ENCODE data around the gene NFE2L1. TPM values are rescaled to one million over a fixed set of nuclear protein-coding genes. Genes with fewer than 3 reads are reported as not detected.

NFE2L1 gene
- total RNA-seq, 1 experiment from 2014 or later = 161 TPM

- Histone ChIP-seq H3K79me2 (ENCODE audit: insufficient read depth, low read length) (peaks cover 26% of the 10 kb centered on the region; the same call in 1 of the 2 replicates), H3K4me1 (ENCODE audit: insufficient read depth, low read length) (no peaks in the 10 kb centered on the region), H3K23ac (ENCODE audit: insufficient read length, low read depth, low read length) (no peak within 1 kb of the TSS), H3K9ac (ENCODE audit: extremely low read depth, insufficient read length, low read length) (peak within 1 kb of the TSS; percentile 88), H4K5ac (ENCODE audit: insufficient read length, low read depth, low read length) (no peak within 1 kb of the TSS), H3K9me3 (ENCODE audit: control insufficient read depth, low read depth, low read length) (no peaks in the 10 kb centered on the region), H3K4ac (ENCODE audit: low read depth, low read length) (no peak within 1 kb of the TSS), H3T11ph (ENCODE audit: low read length) (no peak within 1 kb of the TSS), H3K27ac (ENCODE audit: insufficient read length, low read depth, low read length) (peak within 1 kb of the TSS; percentile 57), H2AFZ (ENCODE audit: low read length) (no peak within 1 kb of the TSS), H2BK5ac (ENCODE audit: insufficient read length, low read length) (no peak within 1 kb of the TSS), H3K14ac (ENCODE audit: insufficient read depth, low read length) (peak within 1 kb of the TSS; percentile 85), H4K20me1 (ENCODE audit: control insufficient read depth, insufficient read depth, insufficient read length) (no peaks in the 10 kb centered on the region), H3K4me2 (ENCODE audit: insufficient read depth, insufficient read length, low read length) (peak within 1 kb of the TSS; percentile 97), H2BK12ac (ENCODE audit: insufficient read length, low read depth, low read length) (no peak within 1 kb of the TSS), H3K23me2 (ENCODE audit: insufficient read length, low read depth, low read length, poor library complexity, severe bottlenecking) (peaks cover 8% of the 10 kb centered on the region), H4K91ac (ENCODE audit: insufficient read length, low read depth, low read length) (no peak within 1 kb of the TSS), H3K79me1 (ENCODE audit: insufficient read depth, low read depth, low read length, poor library complexity, severe bottlenecking) (peaks cover 6% of the 10 kb centered on the region), H2BK120ac (ENCODE audit: low read depth, low read length, poor library complexity, severe bottlenecking) (no peak within 1 kb of the TSS), H2BK20ac (ENCODE audit: low read depth, low read length, poor library complexity, severe bottlenecking) (no peak within 1 kb of the TSS), H2AK5ac (ENCODE audit: insufficient read length, low read length) (no peak within 1 kb of the TSS), H3K18ac (ENCODE audit: insufficient read length, low read depth, low read length) (peak within 1 kb of the TSS; percentile 83), H3K27me3 (ENCODE audit: insufficient read depth, low read length) (no peaks in the 10 kb centered on the region), H2BK15ac (ENCODE audit: low read depth, low read length) (no peak within 1 kb of the TSS), H4K8ac (replicated peaks; ENCODE audit: insufficient read length, low read depth, low read length) (no peak within 1 kb of the TSS), H3K56ac (ENCODE audit: insufficient read length, low read depth, low read length) (no peak within 1 kb of the TSS)
- peaks cover 0 to 8% of the 10 kb centered on the region in 2 experiments; a peak in 4 of 5 replicates for H3K9me3 Mint-ChIP-seq
- H3K4me3 Mint-ChIP-seq = peak within 1 kb of the TSS; percentile 81 to 99
- peaks cover 0 to 2% (median under 1%) of the 10 kb centered on the region in 3 experiments; a peak in 2 of 7 replicates for H3K36me3 Mint-ChIP-seq (ENCODE audit: insufficient read depth in 1 of 3, low read depth in 3 of 3)
- H3K27me3 Mint-ChIP-seq (ENCODE audit: low read depth) = peaks cover 5% of the 10 kb centered on the region
- TF ChIP-seq, protein P1, sequence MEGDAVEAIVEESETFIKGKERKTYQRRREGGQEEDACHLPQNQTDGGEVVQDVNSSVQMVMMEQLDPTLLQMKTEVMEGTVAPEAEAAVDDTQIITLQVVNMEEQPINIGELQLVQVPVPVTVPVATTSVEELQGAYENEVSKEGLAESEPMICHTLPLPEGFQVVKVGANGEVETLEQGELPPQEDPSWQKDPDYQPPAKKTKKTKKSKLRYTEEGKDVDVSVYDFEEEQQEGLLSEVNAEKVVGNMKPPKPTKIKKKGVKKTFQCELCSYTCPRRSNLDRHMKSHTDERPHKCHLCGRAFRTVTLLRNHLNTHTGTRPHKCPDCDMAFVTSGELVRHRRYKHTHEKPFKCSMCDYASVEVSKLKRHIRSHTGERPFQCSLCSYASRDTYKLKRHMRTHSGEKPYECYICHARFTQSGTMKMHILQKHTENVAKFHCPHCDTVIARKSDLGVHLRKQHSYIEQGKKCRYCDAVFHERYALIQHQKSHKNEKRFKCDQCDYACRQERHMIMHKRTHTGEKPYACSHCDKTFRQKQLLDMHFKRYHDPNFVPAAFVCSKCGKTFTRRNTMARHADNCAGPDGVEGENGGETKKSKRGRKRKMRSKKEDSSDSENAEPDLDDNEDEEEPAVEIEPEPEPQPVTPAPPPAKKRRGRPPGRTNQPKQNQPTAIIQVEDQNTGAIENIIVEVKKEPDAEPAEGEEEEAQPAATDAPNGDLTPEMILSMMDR (conservative IDR thresholded peaks at IDR 0.05) = no peak
- H3K4me1 Mint-ChIP-seq = peaks cover 6 to 14% of the 10 kb centered on the region in 2 experiments
- WGBS (ENCODE audit: extremely low coverage, insufficient read length, low lambda C conversion rate) = no CpG with 5 or more reads among the region's 79 CpGs
- peak; percentile 99 for DNase-seq
- H3K27ac Mint-ChIP-seq = peak within 1 kb of the TSS; percentile 87 to 100 (median 87)
Observed at GRCh38 chr17:48101012-48101720, 53.0 kb downstream of the NFE2L1 start, which contains the start of gene CBX1. Gene CBX1 (minus strand): TSS chr17:48101478. CDS start chr17:48077004, 24,474 bp downstream.

All from H9 (cell line).